ENCODE data around the gene NAA25.
"Not testable (repeated sequence)": the region's sequence is repeated elsewhere in the genome, so short reads cannot be mapped to it uniquely, and the experiment has no call there.

DNA sequence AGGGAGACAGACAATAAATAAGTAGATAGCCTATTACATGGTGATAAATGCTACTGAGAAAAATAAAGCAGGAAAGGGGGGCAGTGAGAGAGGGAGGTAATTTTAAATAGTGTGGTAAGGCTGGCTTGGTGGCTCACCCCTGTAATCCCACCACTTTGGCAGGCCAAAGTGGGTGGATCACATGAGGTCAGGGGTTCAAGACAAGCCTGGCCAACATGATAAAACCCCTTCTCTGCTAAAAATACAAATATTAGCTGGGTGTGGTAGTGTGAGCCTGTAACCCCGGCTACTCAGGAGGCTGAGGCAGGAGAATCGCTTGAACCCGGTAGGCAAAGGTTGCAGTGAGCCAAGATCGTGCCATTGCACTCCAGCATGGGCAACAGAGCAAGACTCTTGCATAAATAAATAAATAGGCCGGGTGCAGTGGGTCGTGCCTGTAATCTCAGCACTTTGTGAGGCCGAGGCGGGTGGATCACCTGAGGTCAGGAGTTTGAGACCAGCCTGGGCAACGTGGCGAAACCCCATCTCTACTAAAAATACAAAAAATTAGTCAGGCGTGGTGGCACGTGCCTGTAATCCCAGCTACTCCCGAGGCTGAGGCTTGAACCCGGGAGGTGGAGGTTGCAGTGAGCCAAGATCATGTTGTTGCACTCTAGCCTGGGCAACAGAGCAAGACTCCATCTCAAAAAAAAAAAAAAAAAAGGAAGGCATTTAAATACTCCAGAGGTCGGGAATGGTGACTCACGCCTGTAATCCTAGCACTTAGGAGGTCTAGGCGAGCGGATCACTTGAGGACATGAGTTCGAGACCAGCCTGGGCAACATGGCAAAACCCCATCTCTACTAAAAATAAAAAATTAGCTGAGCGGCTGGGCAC lies 2.4 kb upstream of the NAA25 start:
- TF ChIP-seq CTCF, POLR2A (IDR thresholded peaks at IDR 0.05): not testable (repeated sequence)
